HG03103 (cell line): ENCODE data around the gene EIF3F.

ENCODE experiments used
- ATAC-seq: cut with Tn5 transposase; IDR thresholded peaks from one replicate; pipeline ENCODE4 v1.9.1; 2021; ENCODE audit warnings: low read depth; ENCODE audit not compliant: unreplicated experiment

The EIF3F gene

DNA sequence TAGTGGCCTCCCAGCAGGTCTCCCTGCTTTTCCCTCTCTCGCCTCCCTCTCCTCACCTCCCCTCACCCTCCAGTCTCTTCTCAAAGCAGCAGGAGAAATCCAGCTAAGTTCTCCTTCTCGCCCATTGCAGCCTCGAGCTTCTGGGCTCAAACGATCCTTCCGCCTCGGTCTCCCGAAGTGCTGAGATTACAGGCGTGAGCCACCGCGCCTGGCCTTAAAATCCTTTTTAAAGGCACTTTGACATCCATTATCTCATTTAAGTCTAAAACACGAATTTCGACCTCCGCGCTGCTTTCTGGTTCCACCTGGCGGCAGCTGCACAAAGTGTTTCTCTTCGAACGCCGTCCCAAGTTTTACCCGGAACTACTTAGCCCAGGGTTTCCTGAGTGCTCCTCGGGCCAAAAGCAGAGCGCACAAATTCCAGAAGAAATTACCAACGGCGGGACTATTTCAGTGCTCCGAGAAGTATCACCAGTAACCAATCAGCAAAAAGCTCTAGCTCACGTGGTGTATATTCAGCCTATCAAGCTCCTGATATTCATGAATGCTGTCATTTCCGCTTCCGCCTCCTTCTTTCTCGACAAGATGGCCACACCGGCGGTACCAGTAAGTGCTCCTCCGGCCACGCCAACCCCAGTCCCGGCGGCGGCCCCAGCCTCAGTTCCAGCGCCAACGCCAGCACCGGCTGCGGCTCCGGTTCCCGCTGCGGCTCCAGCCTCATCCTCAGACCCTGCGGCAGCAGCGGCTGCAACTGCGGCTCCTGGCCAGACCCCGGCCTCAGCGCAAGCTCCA, at the start of gene EIF3F:
TSS of gene EIF3F (plus strand) at position 570 of the 792 bp plus-strand sequence. CDS start at position 586, 16 bp downstream.
- ATAC-seq: peak; percentile 95

GRCh38 chr11:7941146-7941545, 46.0 kb upstream of the EIF3F start:
- no peak for ATAC-seq

DNA sequence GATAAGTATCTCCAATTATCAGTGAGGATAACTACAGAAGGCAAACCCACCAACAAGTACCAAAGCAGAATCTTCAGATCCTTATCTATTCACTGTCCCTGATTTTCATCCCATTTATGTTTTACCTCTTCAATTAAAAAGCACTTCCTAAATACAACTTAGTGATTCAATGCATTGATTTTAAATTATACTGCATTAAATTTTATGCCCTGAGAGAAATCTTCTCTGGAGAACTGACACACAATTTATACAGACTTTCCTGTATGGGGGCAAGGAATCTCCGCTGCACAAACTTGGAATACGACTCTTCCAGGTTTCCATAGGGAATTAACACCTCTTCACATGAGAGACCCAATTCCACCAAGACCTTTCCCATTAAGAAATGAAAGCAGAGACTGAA, 45.5 kb upstream of the EIF3F start, which contains the start of gene OR10A3:
TSS of gene OR10A3 (minus strand) at position 101 of the 400 bp plus-strand sequence. CDS start 2,188 bp downstream, outside the sequence.
- no peak for ATAC-seq

GRCh38 chr11:7944123-7944522, 43.0 kb upstream of the EIF3F start:
- no peak for ATAC-seq

DNA sequence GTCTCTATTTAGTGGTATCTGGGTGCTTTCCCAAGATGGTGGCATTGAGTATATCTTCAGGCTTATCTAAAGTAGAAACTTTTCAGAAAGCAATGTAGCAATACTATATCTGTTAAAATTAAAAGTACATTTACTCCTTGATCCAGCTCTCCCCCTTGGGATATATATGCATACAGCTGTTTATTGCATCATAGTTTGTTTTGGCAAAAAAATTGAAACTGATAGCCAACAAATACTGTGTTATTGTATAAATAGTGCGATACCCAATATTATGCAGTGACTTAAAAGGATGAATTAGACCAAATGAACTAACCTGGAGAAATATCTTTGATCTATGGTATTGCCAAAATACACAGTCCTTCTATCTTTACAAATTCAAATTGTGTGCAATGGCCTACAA, 37.2 kb upstream of the EIF3F start:
- no peak for ATAC-seq

DNA sequence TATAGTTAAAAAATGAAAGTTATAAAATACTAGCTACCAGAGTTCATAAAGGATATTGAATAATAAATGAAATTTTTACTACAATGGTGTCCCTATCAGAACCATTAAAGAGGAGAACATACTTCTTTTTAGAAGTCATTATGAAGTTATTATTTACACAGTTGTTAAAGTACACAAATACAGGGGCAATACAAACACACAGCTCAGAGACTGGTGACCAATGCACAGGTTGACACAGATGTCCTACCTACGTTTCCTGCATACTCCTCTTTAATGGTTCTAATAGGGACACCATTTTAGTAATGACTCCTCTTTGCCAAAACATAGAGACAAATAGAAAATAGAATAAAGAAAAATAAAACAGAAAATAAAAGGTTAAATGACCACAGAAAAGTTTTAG, 31.9 kb upstream of the EIF3F start:
- ATAC-seq: no peak

DNA sequence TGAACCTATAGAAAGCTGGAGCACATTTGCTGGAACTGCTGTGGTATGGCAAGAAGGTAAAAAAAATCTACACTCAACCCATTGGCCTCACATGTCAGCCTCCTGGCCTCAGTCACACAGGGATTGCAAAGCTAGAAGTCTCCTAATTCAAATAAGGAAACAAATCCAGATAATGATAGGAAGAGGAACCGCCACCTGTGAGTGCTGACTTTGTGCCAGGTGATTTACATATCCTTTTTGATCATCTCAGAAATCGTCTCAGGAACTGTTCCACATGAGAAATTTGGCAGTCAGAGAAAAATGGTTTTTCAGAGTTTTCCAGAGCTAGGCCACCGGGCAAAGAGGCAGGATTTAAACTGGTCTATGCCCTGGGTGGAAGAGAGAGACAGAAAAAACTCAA, 22.9 kb upstream of the EIF3F start:
- no peak for ATAC-seq

GRCh38 chr11:7964873-7965272, 22.3 kb upstream of the EIF3F start:
- ATAC-seq: no peak

- no peak for ATAC-seq
Measured at GRCh38 chr11:7965386-7965785, 21.8 kb upstream of the EIF3F start, which contains the start of gene NLRP10. NLRP10 (minus strand) TSS chr11:7965447; CDS start chr11:7963495, 1,952 bp downstream.

- no peak for ATAC-seq
Measured at GRCh38 chr11:7967097-7967496, 20.0 kb upstream of the EIF3F start.

- ATAC-seq: no peak
Measured at GRCh38 chr11:7967826-7968225, 19.3 kb upstream of the EIF3F start.

- no peak for ATAC-seq
Measured at GRCh38 chr11:7968686-7969085, 18.5 kb upstream of the EIF3F start.

GRCh38 chr11:7969756-7970646, 17.1 kb upstream of the EIF3F start:
- no peak for ATAC-seq

GRCh38 chr11:7971846-7972245, 15.3 kb upstream of the EIF3F start:
- no peak for ATAC-seq

DNA sequence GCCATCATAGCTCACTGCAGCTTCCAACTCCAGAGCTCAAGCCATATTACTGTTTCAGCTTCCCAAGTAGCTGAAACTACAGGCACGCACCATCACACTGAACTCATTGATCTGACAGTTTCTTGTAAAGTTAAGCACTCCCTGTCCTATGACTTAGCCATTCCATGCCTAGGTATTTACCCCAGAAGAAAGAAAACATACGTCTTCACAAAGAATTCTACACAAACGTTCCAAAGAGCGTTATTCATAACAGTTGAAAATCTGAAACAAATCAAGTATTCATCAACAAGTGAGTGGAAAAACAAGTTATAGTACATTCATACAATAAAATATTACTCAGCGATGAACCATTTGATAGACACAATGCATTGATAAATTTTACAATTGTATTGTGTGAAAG, 14.1 kb upstream of the EIF3F start:
- ATAC-seq: no peak

DNA sequence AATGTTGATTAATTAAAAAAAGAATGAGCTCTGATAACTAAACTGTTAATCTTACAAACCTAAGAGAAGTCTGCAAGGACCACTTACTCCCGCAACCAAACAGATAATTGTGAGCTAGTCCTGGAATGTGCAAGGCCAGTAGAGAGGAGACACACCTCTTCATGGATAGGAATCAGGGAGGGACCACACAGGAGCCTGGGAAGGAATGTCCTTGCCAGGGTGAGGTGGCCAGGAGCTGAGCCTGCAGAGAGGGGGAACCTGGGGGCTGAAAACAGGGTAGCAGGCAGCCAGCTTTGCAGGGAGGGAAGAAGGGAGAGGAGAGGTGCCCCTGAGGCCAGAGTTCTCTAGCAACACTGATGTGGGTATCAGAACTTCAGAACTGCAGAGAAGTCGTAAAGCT, 12.5 kb upstream of the EIF3F start:
- no peak for ATAC-seq

GRCh38 chr11:7977232-7977917, 9.8 kb upstream of the EIF3F start:
- ATAC-seq: no peak

DNA sequence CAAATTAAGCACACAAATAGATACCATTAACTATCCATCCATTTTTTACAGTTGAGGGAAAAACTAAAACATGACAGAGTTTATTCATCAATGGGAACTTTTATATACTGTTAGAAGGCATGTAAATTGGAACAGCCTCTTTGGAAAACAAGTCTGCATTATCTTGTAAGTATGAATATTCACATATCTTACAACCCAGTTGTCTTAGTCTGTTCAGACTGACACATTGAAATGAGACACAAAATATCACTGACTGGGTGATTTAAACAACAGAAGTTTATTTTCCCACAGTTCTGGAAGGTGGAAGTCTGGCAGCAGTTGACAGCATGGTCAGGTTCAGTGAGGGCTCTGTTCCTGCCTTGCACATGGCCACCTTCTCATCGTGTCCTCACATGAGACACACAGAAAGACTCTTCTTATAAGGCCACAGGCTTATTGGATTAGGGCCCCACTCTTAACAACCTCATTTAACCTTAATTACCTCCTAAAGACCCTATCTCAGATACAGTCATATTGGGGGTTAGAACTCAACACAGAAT, 5.4 kb upstream of the EIF3F start:
- ATAC-seq: no peak

DNA sequence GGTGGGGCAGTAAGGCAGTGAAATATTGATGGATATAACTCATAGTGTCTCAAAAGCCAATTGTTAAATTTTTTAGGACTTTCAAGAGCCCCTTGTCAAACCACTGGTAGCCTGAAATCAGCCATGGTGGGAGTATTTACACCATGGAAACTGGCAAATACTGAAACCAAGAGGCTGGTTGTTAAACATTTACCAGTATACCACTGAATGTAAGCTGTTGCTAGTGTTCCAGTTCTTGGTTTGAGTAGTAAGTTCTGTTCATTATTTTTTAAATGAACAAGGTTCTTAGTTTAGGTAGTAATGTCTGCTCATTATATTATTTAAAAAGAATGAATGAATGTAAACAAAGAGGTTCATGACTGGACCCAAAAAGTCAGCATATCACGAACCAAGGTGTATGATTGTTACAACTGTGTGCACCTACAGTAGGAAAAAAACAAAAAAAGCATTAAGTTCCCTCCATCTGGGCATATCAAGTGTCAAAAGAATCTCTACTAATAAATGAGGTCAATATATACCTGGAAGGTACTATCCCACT, 4.5 kb upstream of the EIF3F start:
- no peak for ATAC-seq

DNA sequence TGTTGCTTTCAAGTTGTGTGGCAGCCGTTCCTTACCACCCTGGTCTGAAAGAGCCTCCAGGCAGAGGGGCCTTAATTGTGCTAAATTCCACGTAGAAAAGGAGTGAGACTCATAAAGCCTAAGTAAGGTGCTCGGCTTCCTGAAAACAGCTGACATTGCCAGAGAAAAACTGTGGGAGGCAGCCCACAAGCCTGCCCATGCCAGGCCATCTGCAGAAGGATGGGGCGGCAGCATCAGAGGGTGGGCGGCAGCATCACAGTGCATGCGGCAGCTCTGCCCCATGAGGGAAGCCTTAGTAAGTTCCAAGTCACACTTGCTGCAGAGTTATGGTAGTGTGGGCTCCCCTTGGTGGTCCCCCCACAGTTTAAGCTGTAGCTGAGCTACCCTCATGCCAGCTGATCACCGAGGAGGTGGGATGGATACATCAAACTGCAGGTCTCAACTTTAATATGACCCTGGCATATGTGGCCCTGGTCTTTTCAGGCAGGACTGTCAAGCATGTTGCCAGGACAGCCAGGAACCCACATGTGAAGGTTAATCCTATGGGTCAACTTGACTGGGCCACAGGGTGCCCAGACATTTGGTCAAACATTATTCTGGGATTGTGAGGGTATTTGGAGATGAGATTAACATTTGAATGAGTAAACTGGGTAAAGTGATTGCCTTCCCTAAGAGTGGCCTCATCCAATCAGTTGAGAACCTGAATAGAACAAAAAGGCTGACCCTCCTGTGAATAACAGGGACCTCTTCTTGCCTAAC, 3.1 kb upstream of the EIF3F start:
- ATAC-seq: no peak
